ENCODE results near the gene PNLIPRP2. TPM values are rescaled to one million over a fixed set of nuclear protein-coding genes. Genes with fewer than 3 reads are reported as not detected.

PNLIPRP2 gene
- total and polyA plus RNA-seq, 5 donors from 2014 or later: not detected

DNA sequence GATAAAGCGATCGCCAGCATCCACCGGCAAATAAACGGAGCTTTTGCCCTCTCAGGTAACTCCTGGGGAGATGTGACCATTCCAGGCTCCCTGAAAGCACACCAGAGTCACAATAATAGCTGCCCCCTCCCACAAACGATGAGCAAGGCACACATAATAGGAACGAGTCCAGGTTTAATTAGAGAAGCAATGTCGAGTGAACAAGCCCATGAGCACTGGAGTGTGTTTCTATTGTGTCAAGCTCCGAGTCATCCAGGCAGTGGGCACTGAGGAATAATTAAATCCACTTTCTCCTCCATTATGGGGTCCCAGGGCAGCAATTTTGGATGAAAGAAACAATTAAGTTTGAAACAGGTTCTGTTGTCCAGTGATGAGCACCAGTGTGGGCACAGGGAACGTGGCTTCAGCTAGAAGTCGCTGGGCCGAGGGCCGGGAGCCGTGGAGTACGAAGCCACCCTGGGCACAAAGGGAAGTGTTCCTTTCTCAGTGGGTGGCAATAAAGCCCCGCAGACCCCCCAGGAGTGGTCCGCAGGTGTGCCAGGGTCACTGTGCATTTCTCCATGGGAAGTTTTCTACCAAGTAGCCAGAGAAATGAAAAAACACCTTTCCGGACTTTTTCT lies 12.0 kb downstream of the PNLIPRP2 start:
- Mint-ChIP-seq H3K36me3 (no peaks in the 10 kb centered on the region), H3K4me1 (no peaks in the 10 kb centered on the region), H3K4me3 (no peak overlapping the region), H3K27ac (no peak overlapping the region), H3K27me3 (no peaks in the 10 kb centered on the region), H3K9me3 (peaks cover 0 to 4% (median 0%) of the 10 kb centered on the region in 7 donors)
- H3K27ac ChIP-seq (ENCODE audit: insufficient read depth, low read length, poor library complexity, severe bottlenecking): no peak overlapping the region
- ATAC-seq (ENCODE audit: low read depth in 2 of 2): no peak
- H3K4me3 ChIP-seq (ENCODE audit: low read depth, low read length): no peak overlapping the region
- no peaks in the 10 kb centered on the region for H3K9me3 ChIP-seq (ENCODE audit: control insufficient read depth in 2 of 2, low read length in 2 of 2)
- no peaks in the 10 kb centered on the region for H3K4me1 ChIP-seq (ENCODE audit: control insufficient read depth, insufficient read depth, low read length, poor library complexity, severe bottlenecking)
- no peaks in the 10 kb centered on the region for H3K27me3 ChIP-seq (ENCODE audit: control insufficient read depth, insufficient read depth, low read length)
- no peak for DNase-seq
- H3K36me3 ChIP-seq (ENCODE audit: control insufficient read depth, insufficient read depth, low read length): no peaks in the 10 kb centered on the region

DNA sequence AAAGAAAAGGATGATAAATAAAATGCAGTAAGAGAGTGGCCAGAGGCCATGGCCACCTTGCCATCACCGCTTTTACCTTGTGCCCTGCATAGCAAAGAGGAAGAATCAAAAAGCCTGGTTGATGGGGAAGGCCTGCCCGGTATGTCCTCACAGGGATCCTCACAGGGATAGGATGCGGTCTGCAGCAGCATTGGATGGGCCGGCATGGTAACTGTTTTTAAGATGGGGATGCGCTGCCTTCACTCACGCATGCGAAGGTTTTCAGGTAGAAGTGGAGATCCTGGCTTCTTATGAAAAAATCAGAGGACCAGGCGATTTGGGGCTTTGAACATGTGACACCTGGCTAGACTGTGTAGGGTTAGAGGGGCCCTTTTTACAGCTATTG lies 12.5 kb downstream of the PNLIPRP2 start:
- Histone ChIP-seq H3K36me3 (ENCODE audit: control insufficient read depth, insufficient read depth, low read length) (no peaks in the 10 kb centered on the region), H3K27ac (ENCODE audit: insufficient read depth, low read length, poor library complexity, severe bottlenecking) (no peak overlapping the region), H3K27me3 (ENCODE audit: control insufficient read depth, insufficient read depth, low read length) (no peaks in the 10 kb centered on the region), H3K4me1 (ENCODE audit: control insufficient read depth, insufficient read depth, low read length, poor library complexity, severe bottlenecking) (no peaks in the 10 kb centered on the region), H3K4me3 (ENCODE audit: low read depth, low read length) (no peak overlapping the region), H3K9me3 (ENCODE audit: control insufficient read depth in 2 of 2, low read length in 2 of 2) (no peaks in the 10 kb centered on the region)
- Mint-ChIP-seq H3K4me3 (no peak overlapping the region), H3K27me3 (no peaks in the 10 kb centered on the region), H3K36me3 (no peaks in the 10 kb centered on the region), H3K9me3 (peaks cover 0 to 4% (median 0%) of the 10 kb centered on the region in 7 donors), H3K27ac (no peak overlapping the region), H3K4me1 (no peaks in the 10 kb centered on the region)
- ATAC-seq (ENCODE audit: low read depth in 2 of 2): no peak
- DNase-seq: no peak

DNA sequence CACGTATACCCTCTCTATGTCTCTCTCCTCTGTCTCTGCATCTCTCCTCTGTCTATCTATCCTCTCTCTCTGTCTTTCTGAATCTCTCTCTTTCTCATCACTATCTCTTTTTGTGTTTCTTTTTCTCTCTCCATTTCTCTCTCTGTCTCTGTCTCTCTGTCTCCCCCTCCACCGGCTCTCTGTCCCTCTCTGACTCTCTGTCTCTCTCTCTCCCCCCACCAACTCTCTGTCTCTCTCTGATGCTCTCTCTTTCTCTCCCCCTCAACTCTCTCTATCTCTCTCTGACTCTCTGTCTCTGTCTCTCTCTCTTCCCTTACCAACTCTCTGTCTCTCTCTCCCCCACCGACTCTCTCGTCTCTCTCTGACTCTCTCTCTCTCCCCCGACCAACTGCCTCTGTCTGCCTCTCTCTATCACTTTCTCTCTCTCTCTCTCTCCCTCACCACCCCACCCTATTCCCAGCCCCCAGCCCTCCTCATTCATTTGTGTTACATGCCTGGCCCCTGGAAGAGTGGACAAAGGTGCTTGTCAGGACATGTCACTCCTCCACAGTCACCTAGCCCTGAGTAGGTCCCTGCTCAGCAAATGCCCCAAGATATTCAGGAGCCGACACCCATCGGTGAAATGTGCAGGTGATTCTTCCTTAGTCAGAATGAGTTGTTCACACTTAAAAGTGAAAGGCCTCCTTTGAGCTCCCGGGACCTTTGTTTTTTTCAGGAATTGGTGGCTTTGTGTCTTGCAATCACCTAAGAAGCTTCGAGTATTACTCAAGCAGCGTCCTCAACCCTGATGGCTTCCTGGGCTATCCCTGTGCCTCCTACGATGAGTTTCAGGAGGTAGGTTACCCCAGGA lies 13.6 kb downstream of the PNLIPRP2 start:
- Mint-ChIP-seq H3K36me3 (no peaks in the 10 kb centered on the region), H3K4me1 (no peaks in the 10 kb centered on the region), H3K27ac (no peak overlapping the region), H3K4me3 (no peak overlapping the region), H3K27me3 (no peaks in the 10 kb centered on the region), H3K9me3 (peaks cover 0 to 4% (median 0%) of the 10 kb centered on the region in 7 donors)
- Histone ChIP-seq H3K36me3 (ENCODE audit: control insufficient read depth, insufficient read depth, low read length) (no peaks in the 10 kb centered on the region), H3K27ac (ENCODE audit: insufficient read depth, low read length, poor library complexity, severe bottlenecking) (no peak overlapping the region), H3K4me1 (ENCODE audit: control insufficient read depth, insufficient read depth, low read length, poor library complexity, severe bottlenecking) (no peaks in the 10 kb centered on the region), H3K27me3 (ENCODE audit: control insufficient read depth, insufficient read depth, low read length) (no peaks in the 10 kb centered on the region), H3K4me3 (ENCODE audit: low read depth, low read length) (no peak overlapping the region), H3K9me3 (ENCODE audit: control insufficient read depth in 2 of 2, low read length in 2 of 2) (no peaks in the 10 kb centered on the region)
- no peak for DNase-seq
- no peak for ATAC-seq (ENCODE audit: low read depth in 2 of 2)

DNA sequence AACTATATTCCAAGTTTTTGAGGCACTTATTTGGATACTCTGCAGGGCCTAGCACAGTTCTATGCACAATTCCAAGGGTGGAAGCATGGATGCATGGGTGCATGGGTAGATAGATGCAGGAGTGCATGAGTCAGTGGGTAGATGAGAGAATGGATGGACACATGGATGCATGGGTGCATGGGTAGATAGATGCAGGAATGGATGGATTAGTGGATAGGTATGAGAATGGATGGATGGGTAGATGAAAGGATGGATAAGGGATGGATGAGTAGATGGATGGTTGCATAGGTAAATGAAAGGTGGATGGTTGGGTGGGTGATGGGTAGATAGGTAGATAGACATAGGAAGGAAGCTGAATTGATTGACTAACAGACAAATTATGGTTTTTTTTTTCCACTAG lies 15.6 kb downstream of the PNLIPRP2 start:
- Mint-ChIP-seq H3K9me3 (peaks cover 0 to 6% (median 2%) of the 10 kb centered on the region in 7 donors), H3K4me1 (no peaks in the 10 kb centered on the region), H3K27me3 (no peaks in the 10 kb centered on the region), H3K4me3 (no peak overlapping the region), H3K27ac (no peak overlapping the region), H3K36me3 (no peaks in the 10 kb centered on the region)
- DNase-seq (no peak), ATAC-seq (ENCODE audit: low read depth in 2 of 2) (no peak)
- Histone ChIP-seq H3K4me1 (ENCODE audit: control insufficient read depth, insufficient read depth, low read length, poor library complexity, severe bottlenecking) (no peaks in the 10 kb centered on the region), H3K36me3 (ENCODE audit: control insufficient read depth, insufficient read depth, low read length) (no peaks in the 10 kb centered on the region), H3K27ac (ENCODE audit: insufficient read depth, low read length, poor library complexity, severe bottlenecking) (no peak overlapping the region), H3K9me3 (ENCODE audit: control insufficient read depth in 2 of 2, low read length in 2 of 2) (no peaks in the 10 kb centered on the region), H3K27me3 (ENCODE audit: control insufficient read depth, insufficient read depth, low read length) (no peaks in the 10 kb centered on the region), H3K4me3 (ENCODE audit: low read depth, low read length) (no peak overlapping the region)

DNA sequence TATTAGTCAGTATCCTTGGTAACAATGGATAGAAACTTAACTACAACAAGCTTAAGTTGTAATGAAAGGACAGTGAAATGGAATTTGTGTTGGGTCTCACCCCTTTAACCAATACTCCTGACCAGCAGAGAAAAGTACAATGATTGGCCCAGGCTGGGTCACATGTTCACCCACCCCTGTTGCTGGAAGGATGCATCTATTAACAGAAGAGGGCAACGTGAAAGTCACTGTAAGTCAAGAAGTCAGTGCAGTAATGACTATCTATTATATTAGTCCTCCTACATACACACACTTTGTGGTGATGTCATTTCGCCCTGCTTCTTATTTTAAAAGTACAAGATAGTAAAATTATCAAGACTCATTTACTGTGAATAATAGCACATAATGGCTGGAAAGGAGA lies 16.2 kb downstream of the PNLIPRP2 start:
- peaks cover 0 to 6% (median 2%) of the 10 kb centered on the region in 7 donors for H3K9me3 Mint-ChIP-seq
- H3K27me3 Mint-ChIP-seq: no peaks in the 10 kb centered on the region
- DNase-seq: no peak
- Histone ChIP-seq H3K27me3 (ENCODE audit: control insufficient read depth, insufficient read depth, low read length) (no peaks in the 10 kb centered on the region), H3K4me1 (ENCODE audit: control insufficient read depth, insufficient read depth, low read length, poor library complexity, severe bottlenecking) (no peaks in the 10 kb centered on the region), H3K9me3 (ENCODE audit: control insufficient read depth in 2 of 2, low read length in 2 of 2) (no peaks in the 10 kb centered on the region), H3K36me3 (ENCODE audit: control insufficient read depth, insufficient read depth, low read length) (no peaks in the 10 kb centered on the region), H3K27ac (ENCODE audit: insufficient read depth, low read length, poor library complexity, severe bottlenecking) (no peak overlapping the region), H3K4me3 (ENCODE audit: low read depth, low read length) (no peak overlapping the region)
- no peak overlapping the region for H3K4me3 Mint-ChIP-seq
- no peaks in the 10 kb centered on the region for H3K4me1 Mint-ChIP-seq
- no peak for ATAC-seq (ENCODE audit: low read depth in 2 of 2)
- no peak overlapping the region for H3K27ac Mint-ChIP-seq
- no peaks in the 10 kb centered on the region for H3K36me3 Mint-ChIP-seq

- no peak overlapping the region for H3K4me3 ChIP-seq (ENCODE audit: low read depth, low read length)
- DNase-seq (no peak), ATAC-seq (ENCODE audit: low read depth in 2 of 2) (no peak)
- no peaks in the 10 kb centered on the region for H3K27me3 ChIP-seq (ENCODE audit: control insufficient read depth, insufficient read depth, low read length)
- H3K27me3 Mint-ChIP-seq: no peaks in the 10 kb centered on the region
- no peak overlapping the region for H3K27ac Mint-ChIP-seq
- no peaks in the 10 kb centered on the region for H3K36me3 Mint-ChIP-seq
- H3K36me3 ChIP-seq (ENCODE audit: control insufficient read depth, insufficient read depth, low read length): no peaks in the 10 kb centered on the region
- no peaks in the 10 kb centered on the region for H3K4me1 Mint-ChIP-seq
- H3K4me3 Mint-ChIP-seq: no peak overlapping the region
- H3K27ac ChIP-seq (ENCODE audit: insufficient read depth, low read length, poor library complexity, severe bottlenecking): no peak overlapping the region
- no peaks in the 10 kb centered on the region for H3K9me3 ChIP-seq (ENCODE audit: control insufficient read depth in 2 of 2, low read length in 2 of 2)
- H3K9me3 Mint-ChIP-seq: peaks cover 0 to 6% (median 2%) of the 10 kb centered on the region in 7 donors
- H3K4me1 ChIP-seq (ENCODE audit: control insufficient read depth, insufficient read depth, low read length, poor library complexity, severe bottlenecking): no peaks in the 10 kb centered on the region
Observed at GRCh38 chr10:116637830-116638229, 17.1 kb downstream of the PNLIPRP2 start.

GRCh38 chr10:116646502-116646901 lies 25.7 kb downstream of the PNLIPRP2 start:
- Histone ChIP-seq H3K27me3 (ENCODE audit: control insufficient read depth, insufficient read depth, low read length) (no peaks in the 10 kb centered on the region), H3K9me3 (ENCODE audit: control insufficient read depth in 2 of 2, low read length in 2 of 2) (no peaks in the 10 kb centered on the region), H3K36me3 (ENCODE audit: control insufficient read depth, insufficient read depth, low read length) (no peaks in the 10 kb centered on the region), H3K4me1 (ENCODE audit: control insufficient read depth, insufficient read depth, low read length, poor library complexity, severe bottlenecking) (no peaks in the 10 kb centered on the region), H3K4me3 (ENCODE audit: low read depth, low read length) (no peak overlapping the region), H3K27ac (ENCODE audit: insufficient read depth, low read length, poor library complexity, severe bottlenecking) (no peak overlapping the region)
- no peak overlapping the region for H3K27ac Mint-ChIP-seq
- peaks cover 0 to 2% (median 0%) of the 10 kb centered on the region in 4 donors for H3K4me1 Mint-ChIP-seq
- peaks cover 9% of the 10 kb centered on the region for H3K27me3 Mint-ChIP-seq
- DNase-seq: no peak
- ATAC-seq (ENCODE audit: low read depth in 2 of 2): no peak
- H3K4me3 Mint-ChIP-seq: no peak overlapping the region
- peaks cover 1 to 12% (median 5%) of the 10 kb centered on the region in 7 donors for H3K9me3 Mint-ChIP-seq
- no peaks in the 10 kb centered on the region for H3K36me3 Mint-ChIP-seq

DNA sequence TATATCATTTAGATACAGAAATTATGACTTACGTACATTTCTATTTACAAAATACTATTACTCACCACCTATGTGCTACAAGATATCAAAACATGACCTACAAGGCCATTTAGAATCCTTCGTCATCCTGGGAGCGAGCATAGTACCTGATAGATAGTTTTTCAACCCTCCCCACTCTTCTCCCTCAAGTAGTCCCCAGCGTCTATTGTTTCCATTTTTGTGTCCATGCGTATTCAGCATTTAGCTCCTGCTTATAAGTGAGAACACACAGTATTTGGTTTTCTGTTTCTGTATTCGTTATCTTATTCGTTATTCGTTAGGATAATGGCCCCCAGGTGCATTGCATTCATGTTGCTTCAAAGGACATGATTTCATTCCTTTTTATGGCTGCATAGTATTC lies 28.1 kb downstream of the PNLIPRP2 start:
- H3K4me1 ChIP-seq (ENCODE audit: control insufficient read depth, insufficient read depth, low read length, poor library complexity, severe bottlenecking): no peaks in the 10 kb centered on the region
- Mint-ChIP-seq H3K9me3 (peaks cover 2 to 12% (median 7%) of the 10 kb centered on the region in 7 donors), H3K27ac (no peak overlapping the region), H3K4me1 (peaks cover 0 to 2% (median 0%) of the 10 kb centered on the region in 4 donors), H3K27me3 (peaks cover 8% of the 10 kb centered on the region), H3K36me3 (no peaks in the 10 kb centered on the region), H3K4me3 (no peak overlapping the region)
- DNase-seq (no peak), ATAC-seq (ENCODE audit: low read depth in 2 of 2) (no peak)
- H3K27me3 ChIP-seq (ENCODE audit: control insufficient read depth, insufficient read depth, low read length): no peaks in the 10 kb centered on the region
- H3K4me3 ChIP-seq (ENCODE audit: low read depth, low read length): no peak overlapping the region
- no peak overlapping the region for H3K27ac ChIP-seq (ENCODE audit: insufficient read depth, low read length, poor library complexity, severe bottlenecking)
- no peaks in the 10 kb centered on the region for H3K9me3 ChIP-seq (ENCODE audit: control insufficient read depth in 2 of 2, low read length in 2 of 2)
- no peaks in the 10 kb centered on the region for H3K36me3 ChIP-seq (ENCODE audit: control insufficient read depth, insufficient read depth, low read length)
